Endothelial cell (in vitro differentiated cells): ENCODE measurements around the gene COPG2. TPM values are rescaled to one million over a fixed set of nuclear protein-coding genes. Genes with fewer than 3 reads are reported as not detected.

Experiments
- DNase-seq: peaks from one replicate; pipeline ENCODE4 v3.0.0; 2021; ENCODE audit warnings: low spot score
- H3K27ac Mint-ChIP-seq: one replicate; pipeline ENCODE4 v1.8.0; 2021; ENCODE audit warnings: mixed read lengths, inconsistent platforms; ENCODE audit not compliant: unreplicated experiment
- H3K27me3 Mint-ChIP-seq: one replicate; pipeline ENCODE4 v1.8.0; 2021; ENCODE audit warnings: mild to moderate bottlenecking, moderate library complexity, mixed read lengths, inconsistent platforms; ENCODE audit not compliant: unreplicated experiment
- H3K36me3 Mint-ChIP-seq: one replicate; pipeline ENCODE4 v1.8.0; 2021; ENCODE audit warnings: mild to moderate bottlenecking, low read depth, mixed read lengths, inconsistent platforms; ENCODE audit not compliant: unreplicated experiment
- H3K4me1 Mint-ChIP-seq: one replicate; pipeline ENCODE4 v1.8.0; 2021; ENCODE audit warnings: mild to moderate bottlenecking, mixed read lengths, inconsistent platforms; ENCODE audit not compliant: unreplicated experiment
- H3K4me3 Mint-ChIP-seq: one replicate; pipeline ENCODE4 v1.8.0; 2021; ENCODE audit warnings: mild to moderate bottlenecking, mixed read lengths, inconsistent platforms; ENCODE audit not compliant: unreplicated experiment
- H3K9me3 Mint-ChIP-seq: one replicate; pipeline ENCODE4 v1.8.0; 2021; ENCODE audit warnings: mixed read lengths, inconsistent platforms; ENCODE audit not compliant: unreplicated experiment
- CTCF ChIP-seq: fragments of 200-600 bp; sonication (generic); IDR thresholded peaks from one replicate; pipeline ENCODE4 v1.5.0; 2021; ENCODE audit warnings: antibody characterized with exemption; ENCODE audit not compliant: unreplicated experiment
- microRNA-seq: library from miRNA; unstranded; fragments of <30 nt; microRNA quantifications from one replicate; pipeline ENCODE4, GENCODE V29; 2020; ENCODE audit not compliant: unreplicated experiment
- total RNA-seq: library from RNA; stranded (reverse); fragmentation: NEBNext Ultra II Directional; extraction: Animal tissue kit (Norgen Biotek cat#: 25700); gene quantifications from one replicate; pipeline ENCODE4 v1.2.1, GENCODE V29; 2021; ENCODE audit not compliant: unreplicated experiment

The COPG2 gene
- total RNA-seq, 1 donor from 2014 or later: 40.0 TPM

GRCh38 chr7:130463553-130464434 is 204.8 kb downstream of the COPG2 start:
- Mint-ChIP-seq H3K27me3 (no peaks in the 10 kb centered on the region), H3K9me3 (no peaks in the 10 kb centered on the region), H3K4me1 (no peaks in the 10 kb centered on the region), H3K27ac (no peak overlapping the region), H3K4me3 (no peak overlapping the region), H3K36me3 (no peaks in the 10 kb centered on the region)
- TF ChIP-seq CTCF: no peak
- DNase-seq: no peak

DNA sequence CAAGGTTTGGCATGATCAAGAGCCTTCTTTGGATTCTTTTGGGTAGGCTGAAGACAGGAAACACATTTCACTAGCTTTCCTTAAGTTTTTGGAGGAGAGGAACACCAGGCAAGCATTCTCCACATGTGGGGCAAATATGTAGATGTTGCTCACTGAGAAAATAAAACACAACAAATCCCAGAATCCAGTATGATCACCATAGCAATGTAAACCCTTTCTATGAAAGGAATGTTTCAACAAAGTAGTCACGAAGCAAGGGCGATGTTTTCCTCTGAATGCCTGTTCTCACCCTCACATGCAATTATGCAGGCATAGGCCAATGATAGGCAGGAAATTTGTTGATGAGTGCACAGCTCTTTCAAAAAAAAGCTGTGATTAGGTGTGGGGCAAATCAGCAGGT is 207.3 kb downstream of the COPG2 start:
- no peaks in the 10 kb centered on the region for H3K4me1 Mint-ChIP-seq
- H3K27ac Mint-ChIP-seq: no peak overlapping the region
- H3K36me3 Mint-ChIP-seq: peaks cover 4% of the 10 kb centered on the region
- no peak for TF ChIP-seq CTCF
- no peaks in the 10 kb centered on the region for H3K27me3 Mint-ChIP-seq
- H3K9me3 Mint-ChIP-seq: no peaks in the 10 kb centered on the region
- no peak overlapping the region for H3K4me3 Mint-ChIP-seq
- DNase-seq: no peak

GRCh38 chr7:130458257-130458656 is 210.3 kb downstream of the COPG2 start:
- Mint-ChIP-seq H3K36me3 (peaks cover 4% of the 10 kb centered on the region), H3K9me3 (no peaks in the 10 kb centered on the region), H3K27ac (no peak overlapping the region), H3K4me1 (no peaks in the 10 kb centered on the region), H3K4me3 (no peak overlapping the region), H3K27me3 (no peaks in the 10 kb centered on the region)
- DNase-seq: no peak
- no peak for TF ChIP-seq CTCF

Small RNAs within 50 kb of the gene (microRNA-seq; reads per million reads assigned to microRNA genes)
- 495 reads per million, percentile 90 among the genes with 10 or more reads in this experiment for gene MIR335

Other genes starting within 250 kb of the COPG2 start
- gene CEP41, start 227.7 kb downstream of the COPG2 start, total RNA-seq: 14.3 TPM
- gene MEST, start 176.7 kb downstream of the COPG2 start, total RNA-seq: 72.2 TPM
- gene TSGA13, start 17.8 kb upstream of the COPG2 start, total RNA-seq: not detected
- gene KLF14, start 65.5 kb upstream of the COPG2 start, total RNA-seq: not detected